Activated naive CD4-positive, alpha-beta T cell treated with Interleukin-2 at 50 U/mL for 16 hours (primary cell): ENCODE results near the gene DPP10.

ENCODE experiments used
- DNase-seq: peaks from one replicate; pipeline ENCODE4 v3.0.0-alpha.2; 2020

DPP10 gene

DNA sequence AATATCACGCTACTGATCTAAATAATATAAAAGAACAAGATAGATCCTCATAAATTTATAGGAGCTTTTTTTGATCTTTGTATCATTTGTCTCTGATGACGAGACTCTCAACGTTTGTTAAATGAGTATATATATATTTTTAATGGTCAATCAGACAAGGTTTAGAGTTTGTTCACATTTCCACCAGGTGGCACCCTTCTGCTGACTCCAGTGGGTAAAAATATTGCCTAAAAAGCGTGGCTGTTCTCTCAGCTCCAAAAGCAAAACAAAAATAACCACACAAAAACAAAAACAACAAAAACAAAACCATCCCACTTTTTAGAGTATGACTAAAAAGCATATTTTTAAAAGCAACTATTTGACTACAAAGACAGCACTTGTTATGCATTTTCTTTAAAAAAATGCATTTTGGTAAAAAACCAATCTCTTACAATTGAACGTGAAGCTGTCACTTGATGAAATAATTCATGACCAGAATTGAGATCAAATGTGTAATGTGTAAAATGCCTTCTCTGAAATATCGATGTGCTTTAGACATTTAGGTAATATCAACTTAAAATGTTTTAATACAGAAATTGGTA is 723.2 kb downstream of the DPP10 start:
- no peak for DNase-seq

DNA sequence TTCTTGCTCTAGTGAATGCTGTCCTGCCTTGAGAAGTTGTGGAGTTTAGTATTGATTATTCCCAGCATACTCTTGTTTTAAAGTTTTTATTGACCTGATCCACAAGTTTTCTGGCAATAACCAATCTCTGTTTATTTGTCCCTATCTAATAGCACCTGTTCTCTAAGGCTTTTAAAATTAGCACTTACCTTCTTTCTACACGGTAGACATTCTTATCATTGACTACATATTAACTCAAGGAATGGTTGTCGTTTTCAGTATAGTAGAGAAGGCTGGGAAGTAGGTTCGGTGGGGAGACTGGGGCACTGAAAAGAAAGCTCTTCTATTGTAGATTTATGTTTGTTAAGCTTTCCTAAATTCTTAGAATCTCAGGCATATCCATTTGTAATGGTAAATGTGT is 726.0 kb downstream of the DPP10 start:
- DNase-seq, result no peak

DNA sequence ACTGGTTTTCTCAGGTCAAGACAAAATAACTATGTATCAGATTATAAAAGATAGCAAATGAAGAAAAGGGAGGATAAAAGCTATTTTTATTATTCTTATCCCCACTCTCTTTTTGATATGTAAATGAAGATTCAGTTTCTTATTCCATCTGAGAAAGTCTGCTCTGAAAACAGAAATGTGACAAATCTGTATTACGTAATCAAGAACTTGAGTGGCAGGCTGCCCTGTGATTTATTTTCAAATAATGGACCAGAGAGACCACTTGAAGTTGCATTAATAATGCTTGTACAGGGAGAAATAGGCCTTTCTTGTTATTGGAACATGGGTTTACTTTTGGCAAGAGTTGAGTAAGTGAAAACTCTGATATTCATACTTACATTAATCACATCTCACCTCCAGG is 727.4 kb downstream of the DPP10 start:
- no peak for DNase-seq

DNA sequence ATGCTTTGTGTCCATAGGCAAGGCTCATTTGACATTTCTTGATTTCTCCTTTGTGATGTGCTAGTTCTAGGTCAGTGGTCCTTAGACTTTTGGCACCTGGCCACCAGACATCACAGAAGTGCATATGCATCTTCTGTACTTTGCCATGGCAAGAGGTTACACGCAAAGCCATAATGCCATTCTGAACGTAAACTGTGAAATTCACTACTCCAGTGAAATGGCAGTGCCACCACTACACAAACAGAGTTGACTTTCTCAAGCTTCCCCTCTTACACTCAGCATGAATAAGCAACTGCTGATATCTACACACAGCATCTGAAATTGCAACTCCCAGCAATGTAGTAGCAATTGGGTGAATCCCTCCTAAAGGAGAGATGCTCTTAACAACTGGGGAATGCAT is 729.3 kb downstream of the DPP10 start:
- no peak for DNase-seq

DNA sequence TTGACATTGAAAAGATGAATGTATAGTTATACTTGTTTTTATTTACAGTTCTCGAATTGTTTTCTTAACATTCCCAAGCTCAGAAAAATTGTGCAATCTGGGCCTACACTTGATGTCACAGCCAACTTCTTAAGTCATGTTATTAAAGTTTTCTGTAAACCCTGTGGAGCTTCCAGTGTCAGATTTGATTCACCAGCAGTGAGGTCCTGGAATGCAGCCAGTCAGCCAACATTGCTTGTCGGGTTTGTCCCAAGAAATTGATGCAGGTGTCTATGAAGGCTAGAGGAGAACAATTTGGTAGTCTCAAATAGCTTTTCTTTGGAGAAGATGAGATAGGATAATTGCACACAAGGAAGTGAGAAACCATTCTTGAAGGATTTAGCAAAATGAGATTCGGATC is 732.2 kb downstream of the DPP10 start:
- no peak for DNase-seq

DNA sequence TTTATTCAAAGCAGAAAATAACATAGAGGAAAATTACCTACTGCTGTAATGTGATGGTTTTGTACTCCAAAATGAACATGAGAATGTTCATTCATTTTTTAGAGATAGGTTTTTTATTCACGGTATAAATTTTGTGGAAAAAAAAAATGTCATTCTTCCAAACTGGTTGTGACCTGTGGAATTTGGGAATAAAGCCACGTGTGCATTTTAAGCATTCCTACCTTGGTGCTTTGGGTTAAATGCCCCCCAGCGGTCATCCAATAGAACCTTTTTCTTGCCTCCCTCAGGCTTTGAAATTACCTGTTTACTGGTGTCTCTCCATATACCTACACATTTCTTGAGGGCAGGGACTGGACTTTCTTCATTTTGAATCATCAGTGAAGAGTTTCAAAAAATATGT is 740.7 kb downstream of the DPP10 start:
- no peak for DNase-seq

DNA sequence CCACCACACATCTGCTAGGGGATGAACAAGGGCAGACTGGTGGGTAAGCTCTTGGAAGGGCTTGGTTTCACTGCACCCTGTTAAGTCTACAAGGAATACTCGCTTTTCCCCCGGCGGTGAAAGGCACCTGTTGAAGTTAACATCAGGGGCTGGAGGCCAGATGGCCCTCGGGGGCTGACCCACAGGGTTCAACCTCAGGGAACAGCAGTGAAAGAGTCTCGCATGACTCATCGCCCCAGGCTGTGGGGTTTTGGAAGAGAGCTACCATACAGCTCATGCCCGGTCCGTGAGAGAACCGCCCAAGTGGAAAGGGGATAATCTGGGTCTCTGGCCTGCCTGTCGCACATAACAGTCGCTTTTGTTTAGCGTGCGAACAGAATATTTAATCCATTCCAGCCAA is 748.0 kb downstream of the DPP10 start:
- no peak for DNase-seq

DNA sequence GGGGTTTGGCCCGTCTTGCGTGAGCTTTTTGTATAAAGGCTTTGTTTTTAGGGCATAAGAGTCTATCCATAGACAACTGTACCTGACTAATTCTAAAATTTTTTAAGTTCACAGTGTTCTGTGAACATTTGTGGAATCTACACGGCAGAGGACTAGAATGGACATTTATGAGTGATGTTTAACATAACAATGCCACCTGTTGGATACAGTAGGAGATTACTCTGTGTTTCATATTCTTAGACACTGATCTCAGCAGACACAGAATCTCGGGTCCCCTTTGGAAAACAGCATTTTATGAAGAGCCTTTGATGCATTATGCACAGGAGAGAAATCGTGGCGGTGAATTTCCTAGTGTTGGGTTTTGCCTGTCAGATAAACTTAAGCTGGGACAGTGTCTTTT is 752.2 kb downstream of the DPP10 start:
- no peak for DNase-seq

DNA sequence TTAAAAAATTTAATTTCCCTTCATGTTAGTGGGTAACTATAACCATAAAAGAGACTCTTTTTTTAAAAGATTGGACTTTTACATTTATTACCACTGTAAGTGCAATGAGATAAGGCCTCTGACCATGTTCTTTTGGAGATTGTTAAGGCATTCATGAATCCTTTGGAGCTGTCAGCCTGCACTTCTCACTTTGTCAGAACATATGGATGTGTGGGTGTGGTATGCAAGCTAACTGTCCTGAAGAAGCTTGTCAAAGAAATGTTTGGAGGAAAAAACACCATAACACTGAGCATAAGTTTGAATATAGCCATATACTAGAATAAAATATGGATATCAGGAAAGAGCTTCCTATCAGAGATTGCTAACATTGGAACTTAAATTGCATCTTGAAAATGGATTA is 754.1 kb downstream of the DPP10 start:
- no peak for DNase-seq

DNA sequence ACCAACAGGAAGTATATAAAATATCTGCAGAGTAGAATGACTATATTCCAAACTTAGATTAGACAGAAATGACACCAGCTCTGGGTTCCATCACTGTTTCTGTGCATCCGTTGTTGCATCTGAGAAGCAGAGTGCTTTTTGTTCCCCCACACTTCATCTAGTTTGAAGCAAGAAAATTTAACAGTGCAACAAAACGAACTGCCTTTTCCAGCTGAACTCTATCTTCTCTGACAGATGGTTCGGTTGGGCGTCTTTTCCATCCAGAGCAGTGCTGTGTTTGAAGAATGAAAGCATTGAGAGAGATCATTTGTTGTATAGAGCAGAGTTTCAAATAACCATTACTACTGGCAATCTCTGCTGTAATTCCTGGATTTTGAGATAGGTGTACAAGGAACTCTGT is 757.5 kb downstream of the DPP10 start:
- DNase-seq, result no peak

DNA sequence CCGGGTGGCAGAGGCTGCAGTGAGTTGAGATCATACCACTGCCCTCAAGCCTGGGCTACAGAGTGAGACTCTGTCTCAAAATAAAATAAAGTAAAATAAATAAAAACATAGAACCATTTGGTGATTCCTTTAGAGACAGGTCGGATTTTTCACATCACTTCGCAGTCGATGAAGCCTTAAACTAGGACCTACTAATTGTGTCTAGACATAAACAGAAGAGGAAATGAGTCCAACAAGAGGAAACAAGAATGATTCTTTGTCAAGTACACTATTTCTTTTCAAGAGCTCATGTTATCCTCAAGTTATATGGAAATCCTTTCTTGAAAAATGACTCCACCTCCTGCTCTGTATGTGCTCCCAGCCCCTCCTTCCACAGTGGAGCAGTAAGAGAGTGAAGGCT is 758.9 kb downstream of the DPP10 start:
- DNase-seq, result no peak

DNA sequence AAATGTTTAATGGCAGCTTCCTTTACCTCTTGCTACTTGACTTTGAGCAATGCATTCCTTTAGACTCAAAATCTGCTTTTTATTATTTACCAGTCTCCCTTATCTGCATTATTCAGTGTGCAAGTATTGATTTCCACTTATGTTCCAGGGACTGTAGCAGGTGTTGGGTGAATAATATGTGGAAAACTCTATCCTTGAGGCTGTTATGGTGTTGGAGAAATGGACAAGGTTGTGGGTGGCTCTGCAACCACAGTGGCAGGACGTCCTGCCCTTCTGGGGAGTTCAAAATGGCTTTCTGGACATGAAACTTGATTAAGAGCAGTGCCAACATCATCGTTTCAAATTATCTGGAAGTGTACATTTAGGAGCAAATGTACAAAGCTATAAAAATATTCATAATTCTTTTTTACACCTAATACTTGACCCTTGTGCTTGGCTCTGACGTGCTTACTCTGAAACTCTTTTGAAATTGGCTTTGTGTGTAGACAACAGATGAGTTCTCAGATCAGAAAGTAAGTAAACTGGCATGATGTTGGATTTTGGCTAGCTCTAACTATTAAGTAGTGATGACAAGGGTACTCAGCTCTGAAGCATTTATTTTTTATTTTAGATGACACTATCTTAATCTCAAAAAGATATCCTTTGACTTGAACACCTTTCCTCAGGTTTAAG is 766.2 kb downstream of the DPP10 start:
- no peak for DNase-seq

DNA sequence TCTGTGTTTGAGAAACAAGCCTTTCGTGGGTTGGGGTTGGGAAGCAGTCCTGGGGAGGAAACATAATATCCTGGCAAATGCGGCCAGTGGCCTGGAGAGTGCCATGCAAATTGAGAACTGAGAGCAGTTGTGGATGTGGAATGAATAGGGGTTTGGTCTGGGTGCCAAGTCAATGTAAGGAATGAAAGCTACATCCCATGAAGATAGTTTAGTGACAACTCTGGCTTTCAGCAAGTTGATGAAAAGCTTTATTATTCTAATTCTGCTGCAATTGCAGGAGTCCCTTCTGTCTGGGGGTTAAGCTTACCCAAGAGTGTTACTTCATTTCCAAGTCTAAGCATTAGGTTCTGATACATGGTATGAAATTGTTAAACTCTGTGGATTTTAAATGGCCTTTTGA is 771.6 kb downstream of the DPP10 start:
- no peak for DNase-seq

DNA sequence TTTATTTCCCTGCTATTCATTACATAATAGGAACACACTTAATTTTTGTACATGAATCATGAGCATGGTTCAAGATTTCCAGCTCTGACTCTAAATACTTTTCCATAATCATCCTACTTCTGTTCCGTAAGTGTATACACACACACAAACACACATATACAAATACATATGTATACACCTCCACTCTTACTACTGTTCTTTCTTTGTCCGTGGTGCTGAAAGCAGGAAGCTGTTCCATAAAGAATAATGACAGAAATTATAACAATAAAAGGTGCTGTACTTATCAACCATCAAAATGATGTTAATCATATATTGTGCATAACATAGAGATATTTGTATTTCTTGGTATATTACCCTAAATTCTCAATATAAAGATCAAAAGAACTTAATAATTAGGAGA is 776.9 kb downstream of the DPP10 start:
- DNase-seq, result no peak

DNA sequence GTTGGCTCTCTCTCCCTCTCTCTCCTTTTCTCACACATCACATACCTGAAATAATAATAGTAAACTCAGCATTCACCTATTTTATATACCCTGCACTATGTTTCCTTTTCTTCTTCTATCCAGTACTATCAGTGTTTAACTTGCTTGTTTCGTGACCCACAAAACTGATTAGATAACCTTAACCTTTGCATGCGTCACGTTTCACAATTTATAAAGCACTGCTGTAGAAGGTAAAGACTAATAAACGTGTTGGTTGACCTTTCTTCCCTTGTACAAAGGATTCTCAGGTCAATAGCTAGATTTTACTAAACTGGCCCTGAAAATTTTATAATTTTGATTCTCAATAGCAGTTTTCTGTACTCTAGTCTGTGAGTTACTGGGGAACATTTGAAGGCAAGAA is 791.7 kb downstream of the DPP10 start:
- DNase-seq, result no peak

DNA sequence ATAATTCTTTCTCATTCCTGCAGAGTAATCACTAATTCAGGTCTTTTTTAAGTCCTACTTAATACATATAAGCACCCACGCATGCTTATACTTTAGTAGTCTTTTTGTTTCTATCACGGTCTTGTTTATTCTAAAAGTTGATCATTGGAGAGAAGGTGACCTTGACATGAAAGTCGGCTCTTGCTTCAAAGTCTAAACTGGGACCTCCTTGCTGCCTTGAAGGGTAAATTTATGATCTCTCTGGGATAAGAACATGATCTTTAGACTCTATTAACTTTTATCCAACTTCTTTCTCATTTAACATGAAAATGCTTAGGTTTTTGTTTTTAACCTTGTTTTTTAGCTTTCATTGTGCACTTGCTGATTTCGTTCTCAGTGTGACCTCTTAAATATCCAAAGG is 792.3 kb downstream of the DPP10 start:
- no peak for DNase-seq

DNA sequence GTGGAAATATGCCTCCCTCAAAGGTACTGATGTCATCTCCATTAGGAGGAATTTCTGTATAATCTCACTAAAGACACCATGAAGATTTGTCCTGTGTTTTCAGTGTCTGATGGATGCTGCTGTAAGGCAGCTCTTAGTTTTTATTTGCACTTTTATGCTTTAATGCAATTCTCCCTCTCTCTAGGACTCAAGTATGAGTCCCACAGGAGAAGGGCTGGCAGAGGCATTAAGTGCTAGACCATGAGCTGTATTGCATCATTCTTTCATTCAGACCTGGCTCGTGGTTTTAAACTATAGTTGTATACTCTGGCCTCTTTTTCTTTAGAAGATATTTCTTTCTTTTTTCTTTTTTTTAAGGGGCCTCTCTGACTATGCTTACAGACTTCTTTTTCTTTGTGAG is 805.6 kb downstream of the DPP10 start:
- DNase-seq, result no peak

DNA sequence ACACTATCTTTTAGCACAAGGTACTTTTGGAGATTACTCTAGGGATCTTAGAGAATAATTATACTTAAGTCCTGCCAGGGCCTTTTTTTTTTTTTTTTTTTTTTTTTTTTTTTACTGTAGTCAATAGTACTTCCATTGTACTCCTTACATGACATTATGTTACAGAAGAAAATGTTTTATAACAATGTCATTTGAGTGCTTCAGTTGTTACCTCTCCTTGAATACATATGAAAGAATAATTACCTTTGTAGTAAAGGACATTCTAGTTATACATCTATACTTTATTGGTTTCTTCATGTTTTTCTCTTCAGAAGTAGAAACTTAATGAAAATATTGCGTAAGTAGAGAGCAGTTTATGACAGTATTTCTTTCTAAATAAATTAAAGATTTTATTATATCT is 834.9 kb downstream of the DPP10 start:
- DNase-seq, result no peak

DNA sequence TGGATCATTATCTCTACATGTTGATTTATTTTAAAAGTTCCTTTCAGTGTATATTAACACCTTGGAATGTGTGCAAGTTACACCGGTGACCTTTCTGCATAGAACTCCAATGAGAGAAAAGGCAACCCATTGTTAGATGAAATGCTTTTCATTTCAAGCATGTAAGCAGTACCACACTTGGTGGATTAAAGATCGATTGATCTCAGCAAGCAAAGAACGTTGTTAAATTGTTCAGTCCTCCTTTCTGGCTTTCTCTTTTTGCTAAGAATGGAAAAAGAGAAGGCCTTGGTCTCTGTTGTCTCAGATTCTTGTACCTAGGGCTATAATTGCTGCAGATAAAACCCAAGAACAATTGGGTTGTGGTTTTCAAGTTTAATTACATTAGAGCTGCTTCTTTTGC is 843.0 kb downstream of the DPP10 start:
- no peak for DNase-seq

DNA sequence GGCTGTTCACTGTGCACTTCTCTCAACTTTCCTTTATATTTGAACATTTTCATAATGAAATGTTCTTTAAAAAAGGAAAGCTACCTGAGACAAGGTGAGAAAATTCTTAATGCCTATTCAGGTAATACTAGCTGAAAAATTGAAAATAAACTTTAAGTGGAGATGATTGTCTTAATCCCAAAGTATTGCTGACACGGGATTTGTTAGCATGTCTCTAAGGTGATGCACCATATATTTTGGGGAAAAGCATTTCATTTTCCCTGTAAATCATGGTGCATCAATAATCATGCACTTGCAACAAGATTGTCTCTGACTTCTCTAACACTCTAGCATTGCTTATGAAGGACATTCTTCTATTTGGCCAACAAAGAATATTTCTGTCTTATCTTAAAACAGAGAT is 848.0 kb downstream of the DPP10 start:
- no peak for DNase-seq

DNA sequence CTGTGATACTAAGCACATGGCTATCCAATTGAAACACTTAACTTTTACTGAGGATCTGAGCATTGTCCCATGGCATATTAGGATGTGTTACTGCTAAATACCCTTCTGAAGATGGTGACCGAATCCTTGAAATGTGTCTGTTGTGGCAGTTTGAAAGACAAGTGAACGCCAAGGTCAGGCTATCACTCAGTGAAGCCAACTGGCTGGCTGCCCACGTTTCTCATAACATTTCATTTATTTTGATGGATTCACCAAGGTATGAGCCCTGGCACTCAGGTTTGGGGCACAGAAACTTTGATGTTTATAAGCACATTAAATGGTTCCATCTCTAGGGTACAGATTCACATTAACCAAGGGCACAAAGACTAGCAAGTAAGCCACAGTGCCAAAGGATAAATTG is 850.3 kb downstream of the DPP10 start:
- no peak for DNase-seq

DNA sequence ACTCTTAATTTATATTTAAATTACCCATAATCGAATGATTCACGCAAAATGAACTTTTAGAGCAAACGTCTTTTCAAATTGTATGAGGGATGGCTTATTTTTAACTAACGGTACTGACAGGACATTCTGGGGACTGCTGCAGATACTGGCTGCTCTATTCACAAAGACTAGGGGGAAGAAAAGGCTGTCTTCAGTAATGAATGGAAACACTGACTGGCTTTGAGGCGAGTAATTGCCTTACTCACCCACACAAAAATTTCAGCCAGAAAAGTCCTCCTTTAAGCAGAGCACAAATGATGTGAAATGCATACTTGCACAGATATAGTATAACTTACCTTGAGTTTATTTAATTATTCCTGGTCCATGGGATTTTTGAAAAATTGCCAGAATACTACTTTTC is 852.6 kb downstream of the DPP10 start:
- DNase-seq, result no peak

DNA sequence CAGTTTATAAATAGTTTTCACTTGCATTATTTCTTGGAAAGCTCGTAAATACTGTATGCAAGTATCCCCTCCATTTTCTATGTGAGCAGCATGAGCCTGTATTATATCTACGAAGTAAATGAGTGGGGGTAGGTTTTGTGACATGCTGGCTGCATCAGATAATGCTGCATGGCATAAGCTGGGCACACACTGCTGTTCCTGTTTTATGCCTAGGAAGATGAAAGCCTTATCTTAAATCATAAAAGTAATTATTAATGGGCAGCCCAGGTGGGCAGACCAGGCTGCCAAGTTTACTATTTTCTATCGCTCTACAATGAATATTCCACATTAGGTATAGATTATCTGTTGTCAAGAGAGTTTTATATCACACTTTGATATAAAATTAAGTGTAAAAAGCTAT is 854.6 kb downstream of the DPP10 start:
- DNase-seq, result no peak

DNA sequence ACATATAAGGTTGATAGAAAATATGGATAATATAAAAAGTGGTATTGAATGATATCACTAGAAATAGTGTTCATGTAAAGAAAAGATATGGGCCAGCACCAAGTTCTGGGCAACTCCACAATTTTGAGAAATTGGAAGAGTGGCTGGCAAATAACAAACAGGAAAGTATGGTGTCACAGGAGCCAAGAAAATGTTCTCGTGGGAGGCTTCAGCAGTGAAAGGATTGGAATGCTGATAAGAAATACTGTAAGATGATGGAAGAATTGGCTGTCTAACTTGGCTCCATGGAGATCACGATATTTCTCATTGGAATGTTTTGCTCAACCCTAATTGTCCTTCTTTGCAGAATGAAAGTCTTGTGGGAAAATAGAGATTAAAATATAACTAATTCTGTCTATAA is 856.8 kb downstream of the DPP10 start:
- DNase-seq, result no peak

DNA sequence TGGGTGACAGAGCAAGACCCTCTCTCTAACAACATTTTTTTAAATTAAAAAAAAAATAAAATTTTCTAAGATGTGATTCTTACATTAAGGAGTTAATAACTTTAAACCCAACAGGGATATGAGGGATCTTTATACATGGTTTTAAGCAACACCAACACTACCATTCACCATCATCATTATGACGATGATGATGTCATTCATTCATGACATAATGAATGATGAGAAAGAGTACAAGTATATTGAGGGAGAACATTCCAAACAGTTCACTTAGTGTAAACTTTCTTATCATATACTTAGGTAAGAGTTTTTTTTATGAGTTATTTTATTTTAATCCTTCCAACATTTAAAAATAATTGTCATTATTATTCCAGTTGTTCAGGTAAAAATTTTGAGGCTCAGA is 863.3 kb downstream of the DPP10 start:
- DNase-seq, result no peak

DNA sequence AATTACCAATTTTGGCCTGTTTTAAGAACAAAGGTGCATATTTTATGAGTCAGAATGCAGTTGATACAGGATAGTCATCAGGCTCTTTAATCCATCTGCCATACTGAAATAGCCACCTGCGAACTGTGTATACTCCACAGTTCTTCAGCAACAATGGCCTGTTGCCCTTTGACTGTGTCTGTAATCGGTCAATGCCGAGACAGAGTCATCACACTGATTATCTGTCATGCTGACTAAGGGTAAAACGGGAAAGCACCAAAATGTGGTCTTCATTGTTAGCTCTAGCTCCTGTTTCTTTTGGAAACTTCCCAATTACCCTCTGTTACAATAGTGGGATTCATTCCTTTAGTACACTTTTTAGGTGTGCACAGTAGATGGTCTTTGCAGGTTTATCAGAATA is 871.7 kb downstream of the DPP10 start:
- DNase-seq, result no peak
